OCI-LY3 (cell line): ENCODE measurements around the gene SDHD.

Experiments used
- H2AFZ ChIP-seq: fragments of 200-600, 300-600 bp; shearing (Covaris generic); 2 replicates; pipeline ENCODE4 v1.6.0; 2014; ENCODE audit warnings: antibody characterized with exemption, low read depth, low read length
- H3K27ac ChIP-seq: fragments of 200-600, 300-600 bp; sonication (generic); 2 replicates; pipeline ENCODE4 v1.5.1; 2014; ENCODE audit warnings: mild to moderate bottlenecking, low read length, moderate library complexity, mixed read lengths
- H3K27me3 ChIP-seq: fragments of 200-600, 300-600 bp; sonication (generic); 2 replicates; pipeline ENCODE4 v1.6.1; 2014; ENCODE audit warnings: low read depth, low read length, mixed read lengths
- H3K36me3 ChIP-seq: fragments of 200-600, 300-600 bp; sonication (generic); replicated peaks from 2 replicates; pipeline ENCODE3; 2014; ENCODE audit warnings: low read depth, low read length, mixed read lengths
- H3K4me1 ChIP-seq: fragments of 300-600, 200-600 bp; sonication (generic); 2 replicates; pipeline ENCODE4 v1.6.1; 2014; ENCODE audit warnings: low read length, mixed read lengths
- H3K4me2 ChIP-seq: fragments of 200-600, 300-600 bp; sonication (generic); 2 replicates; pipeline ENCODE4 v1.6.1; 2014; ENCODE audit warnings: low read length, mixed read lengths
- H3K4me3 ChIP-seq: fragments of 300-600, 200-600 bp; sonication (generic); 2 replicates; pipeline ENCODE4 v1.5.1; 2014; ENCODE audit warnings: antibody characterized with exemption, mild to moderate bottlenecking, low read length, moderate library complexity
- H3K79me2 ChIP-seq: fragments of 300-600, 200-600 bp; shearing (Covaris generic); 2 replicates; pipeline ENCODE4 v1.6.1; 2014; ENCODE audit warnings: mild to moderate bottlenecking, low read length, mixed read lengths
- H3K9ac ChIP-seq: fragments of 300-600, 200-600 bp; shearing (Covaris generic); 2 replicates; pipeline ENCODE4 v1.6.0; 2014; ENCODE audit warnings: mild to moderate bottlenecking, low read length, moderate library complexity
- H3K9me3 ChIP-seq: fragments of 200-600, 300-600 bp; shearing (Covaris generic); 2 replicates; pipeline ENCODE4 v1.6.1; 2014; ENCODE audit warnings: low read length, mixed read lengths; ENCODE audit not compliant: insufficient read depth
- H4K20me1 ChIP-seq: fragments of 200-600, 300-600 bp; sonication (generic); 2 replicates; pipeline ENCODE4 v1.6.1; 2016; ENCODE audit warnings: low read length, mixed read lengths; ENCODE audit not compliant: insufficient read depth
- EZH2phosphoT487 ChIP-seq: fragments of 200-600 bp; shearing (Covaris generic); IDR thresholded peaks from 2 replicates; pipeline ENCODE4 v1.6.1; 2018; ENCODE audit warnings: antibody characterized with exemption, mixed run types, low read depth
- TF ChIP-seq, protein P1 (sequence below): fragments of 200-600, 300-600 bp; sonication (generic); IDR thresholded peaks from 2 replicates; pipeline ENCODE4 v1.5.1; 2014; ENCODE audit warnings: antibody characterized with exemption, low read length, low read depth

The SDHD gene

DNA sequence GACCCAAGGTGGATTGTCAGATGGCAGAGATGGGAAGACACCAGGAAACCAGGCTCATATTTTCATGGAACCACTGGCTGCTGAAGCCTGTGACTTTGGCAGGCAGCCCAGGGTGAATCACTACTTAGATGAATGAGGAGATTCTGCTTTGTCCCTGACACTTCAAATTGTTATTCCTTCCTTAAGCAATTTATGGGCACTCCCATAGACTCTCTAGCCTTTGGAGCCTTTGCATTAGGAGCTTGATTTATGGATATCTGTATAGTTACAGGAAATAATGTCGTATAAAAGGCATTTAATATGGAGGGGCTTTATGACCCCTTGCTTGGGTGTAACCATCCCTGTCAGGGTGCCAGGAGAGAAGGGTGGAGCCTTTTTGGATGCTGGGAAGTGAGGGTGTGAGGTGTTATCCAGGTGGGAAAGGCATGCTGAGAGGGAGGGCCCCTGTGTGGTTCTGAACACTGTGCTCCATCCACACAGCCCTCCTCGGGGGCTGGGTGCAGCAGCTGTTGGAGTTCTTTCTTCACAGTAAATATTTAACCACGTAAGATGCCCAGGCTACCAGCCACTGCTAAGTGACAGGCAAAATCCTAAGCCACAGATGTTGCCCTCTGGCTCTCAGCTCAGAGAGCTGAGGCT lies 41.9 kb downstream of the SDHD start:
- Histone ChIP-seq H3K4me1 (peaks cover 13% of the 10 kb centered on the region), H3K27me3 (no peaks in the 10 kb centered on the region), H3K9me3 (no peaks in the 10 kb centered on the region), H3K79me2 (no peaks in the 10 kb centered on the region), H3K4me3 (no peak overlapping the region), H4K20me1 (no peaks in the 10 kb centered on the region), H3K4me2 (no peak overlapping the region), H3K36me3 (no peaks in the 10 kb centered on the region), H3K27ac (no peak overlapping the region), H2AFZ (no peak overlapping the region), H3K9ac (no peak overlapping the region)
- TF ChIP-seq, protein P1, sequence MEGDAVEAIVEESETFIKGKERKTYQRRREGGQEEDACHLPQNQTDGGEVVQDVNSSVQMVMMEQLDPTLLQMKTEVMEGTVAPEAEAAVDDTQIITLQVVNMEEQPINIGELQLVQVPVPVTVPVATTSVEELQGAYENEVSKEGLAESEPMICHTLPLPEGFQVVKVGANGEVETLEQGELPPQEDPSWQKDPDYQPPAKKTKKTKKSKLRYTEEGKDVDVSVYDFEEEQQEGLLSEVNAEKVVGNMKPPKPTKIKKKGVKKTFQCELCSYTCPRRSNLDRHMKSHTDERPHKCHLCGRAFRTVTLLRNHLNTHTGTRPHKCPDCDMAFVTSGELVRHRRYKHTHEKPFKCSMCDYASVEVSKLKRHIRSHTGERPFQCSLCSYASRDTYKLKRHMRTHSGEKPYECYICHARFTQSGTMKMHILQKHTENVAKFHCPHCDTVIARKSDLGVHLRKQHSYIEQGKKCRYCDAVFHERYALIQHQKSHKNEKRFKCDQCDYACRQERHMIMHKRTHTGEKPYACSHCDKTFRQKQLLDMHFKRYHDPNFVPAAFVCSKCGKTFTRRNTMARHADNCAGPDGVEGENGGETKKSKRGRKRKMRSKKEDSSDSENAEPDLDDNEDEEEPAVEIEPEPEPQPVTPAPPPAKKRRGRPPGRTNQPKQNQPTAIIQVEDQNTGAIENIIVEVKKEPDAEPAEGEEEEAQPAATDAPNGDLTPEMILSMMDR: no peak
- TF ChIP-seq EZH2phosphoT487: no peak

DNA sequence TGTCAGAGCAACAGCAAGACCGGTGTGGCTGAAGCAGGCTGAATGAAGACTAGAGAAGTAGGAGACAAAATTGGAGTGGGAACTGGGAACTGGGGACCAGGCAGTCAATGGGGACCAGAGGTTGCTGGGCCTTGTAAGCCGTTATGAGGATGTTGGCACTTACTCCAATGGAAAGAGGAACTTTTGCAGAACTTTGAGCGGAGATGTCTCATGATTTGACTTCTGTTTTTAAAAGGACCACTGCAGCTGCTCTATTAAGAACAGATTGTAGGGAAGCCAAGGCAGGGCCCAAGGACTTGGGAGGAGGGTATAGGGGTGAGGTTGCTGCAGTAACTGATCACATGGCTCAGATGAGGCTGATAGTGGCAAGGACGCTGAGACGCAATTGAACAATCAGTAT lies 43.0 kb downstream of the SDHD start:
- H3K4me1 ChIP-seq: peaks cover 13% of the 10 kb centered on the region
- no peaks in the 10 kb centered on the region for H3K9me3 ChIP-seq
- no peaks in the 10 kb centered on the region for H4K20me1 ChIP-seq
- H3K4me2 ChIP-seq: peak overlapping the region; percentile 4; the same call in 1 of the 2 replicates
- no peaks in the 10 kb centered on the region for H3K36me3 ChIP-seq
- H2AFZ ChIP-seq: no peak overlapping the region
- H3K9ac ChIP-seq: no peak overlapping the region
- H3K27ac ChIP-seq: no peak overlapping the region
- no peaks in the 10 kb centered on the region for H3K27me3 ChIP-seq
- H3K4me3 ChIP-seq: no peak overlapping the region
- no peaks in the 10 kb centered on the region for H3K79me2 ChIP-seq
- TF ChIP-seq, protein P1: no peak
- no peak for TF ChIP-seq EZH2phosphoT487

DNA sequence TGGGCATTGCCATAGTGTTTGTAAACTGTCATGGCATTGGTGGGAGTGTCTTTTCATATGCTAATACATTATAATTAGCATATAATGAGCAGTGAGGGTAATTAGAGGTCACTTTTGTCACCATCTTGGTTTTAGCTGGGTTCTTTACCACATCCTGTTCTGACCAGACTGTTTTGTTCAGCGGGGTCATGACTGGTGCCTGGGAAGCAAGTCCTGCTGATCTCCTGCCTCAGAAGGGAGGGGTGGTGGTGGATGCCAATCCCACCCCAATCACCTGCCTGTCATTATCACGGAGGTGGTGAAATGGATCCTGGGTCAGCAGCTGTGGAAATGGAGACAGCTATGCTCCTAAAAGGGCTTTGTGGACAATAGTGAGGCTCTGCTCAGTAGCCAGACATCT lies 46.1 kb downstream of the SDHD start:
- Histone ChIP-seq H3K27me3 (no peaks in the 10 kb centered on the region), H2AFZ (no peak overlapping the region), H3K27ac (no peak overlapping the region), H3K36me3 (no peaks in the 10 kb centered on the region), H3K4me1 (peaks cover 9% of the 10 kb centered on the region), H4K20me1 (no peaks in the 10 kb centered on the region), H3K9me3 (no peaks in the 10 kb centered on the region), H3K4me2 (no peak overlapping the region), H3K79me2 (no peaks in the 10 kb centered on the region), H3K4me3 (no peak overlapping the region), H3K9ac (no peak overlapping the region)
- TF ChIP-seq EZH2phosphoT487: no peak
- TF ChIP-seq, protein P1: no peak

DNA sequence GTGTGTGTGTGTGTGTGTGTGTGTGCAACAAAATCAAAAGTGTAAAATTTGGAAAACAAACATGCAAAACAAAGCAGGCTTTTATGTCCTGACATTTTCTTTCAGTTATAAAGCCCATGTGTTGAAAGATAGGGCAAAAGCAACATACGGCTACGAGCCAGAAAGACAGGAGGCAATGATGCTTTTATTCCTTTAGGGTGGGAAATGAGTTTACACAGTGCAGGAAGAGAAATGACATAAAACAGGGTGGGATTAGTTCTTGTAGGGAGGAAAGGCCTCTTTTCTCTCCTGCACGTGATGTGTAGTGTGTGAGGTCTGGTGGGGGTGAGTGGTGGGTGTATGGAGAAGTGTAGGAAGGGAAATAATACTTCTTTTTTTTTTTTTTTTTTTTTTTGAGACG lies 47.8 kb downstream of the SDHD start:
- H3K4me2 ChIP-seq: no peak overlapping the region
- TF ChIP-seq, protein P1: no peak
- no peak for TF ChIP-seq EZH2phosphoT487
- H3K4me1 ChIP-seq: peaks cover 7% of the 10 kb centered on the region
- no peaks in the 10 kb centered on the region for H3K9me3 ChIP-seq
- no peak overlapping the region for H3K4me3 ChIP-seq
- H2AFZ ChIP-seq: no peak overlapping the region
- H3K9ac ChIP-seq: no peak overlapping the region
- no peaks in the 10 kb centered on the region for H3K79me2 ChIP-seq
- no peaks in the 10 kb centered on the region for H3K36me3 ChIP-seq
- H4K20me1 ChIP-seq: no peaks in the 10 kb centered on the region
- H3K27me3 ChIP-seq: no peaks in the 10 kb centered on the region
- no peak overlapping the region for H3K27ac ChIP-seq
